BE2C (cell line): ENCODE results near the gene ULK1. TPM values are rescaled to one million over a fixed set of nuclear protein-coding genes. Genes with fewer than 3 reads are reported as not detected.

ENCODE experiments used
- DNase-seq: peaks from one replicate; pipeline ENCODE4 v3.0.0-alpha.2; 2020
- H3K27me3 ChIP-seq: fragments of 250-450 bp; sonication (Bioruptor Pico); 2 replicates; pipeline ENCODE4 v1.5.1; 2020; ENCODE audit warnings: mild to moderate bottlenecking
- H3K36me3 ChIP-seq: fragments of 250-450 bp; sonication (Bioruptor Pico); 2 replicates; pipeline ENCODE4 v1.5.1; 2020; ENCODE audit warnings: mild to moderate bottlenecking
- H3K4me1 ChIP-seq: fragments of 250-450 bp; sonication (Bioruptor Pico); 2 replicates; pipeline ENCODE4 v1.5.1; 2020
- H3K4me3 ChIP-seq: 2 replicates; pipeline ENCODE4 v1.5.1; 2011; ENCODE audit warnings: low read depth, low read length
- H3K9me3 ChIP-seq: fragments of 250-450 bp; sonication (Bioruptor Pico); 2 replicates; pipeline ENCODE4 v1.5.1; 2020
- polyA plus RNA-seq: library from polyadenylated mRNA; unstranded; fragments of >200 nt; gene quantifications from one replicate; pipeline ENCODE4 v1.2.1, GENCODE V29; 2012; ENCODE audit warnings: low read depth, missing spikeins; ENCODE audit not compliant: insufficient read length, insufficient read depth
- TF ChIP-seq, protein P1 (sequence below): IDR thresholded peaks from 2 replicates; pipeline ENCODE4 v1.5.1; 2012; ENCODE audit warnings: mild to moderate bottlenecking, low read depth, low read length

ULK1 gene
- polyA plus RNA-seq, result 43.2 TPM

DNA sequence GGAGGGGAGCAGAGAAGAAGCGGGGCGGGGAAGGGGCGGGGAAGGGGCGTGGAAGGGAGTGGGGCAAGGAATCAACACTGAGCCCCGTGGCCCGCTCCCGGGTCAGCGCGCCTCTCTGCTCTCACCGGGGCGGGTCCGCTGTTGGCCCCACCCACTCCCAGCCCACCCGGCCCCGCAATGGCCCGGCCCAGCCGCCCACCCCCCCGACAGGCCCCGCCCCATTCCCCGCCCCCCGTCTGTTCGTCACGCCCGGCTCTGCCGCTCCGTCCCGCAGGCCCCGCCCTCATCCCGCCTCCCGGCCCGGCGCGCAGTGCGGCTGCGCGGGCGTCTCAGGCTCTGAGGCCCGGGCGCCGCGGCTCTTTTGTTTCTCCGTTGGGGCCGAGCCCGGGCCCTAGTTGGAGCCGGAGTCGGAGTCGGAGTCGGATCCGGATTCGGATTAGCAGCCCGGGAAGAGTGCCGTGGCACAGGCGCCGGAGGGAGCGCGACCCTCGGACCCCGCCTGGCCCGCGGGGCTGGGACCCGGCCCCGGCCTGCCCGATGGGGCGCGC lies at the start of gene ULK1:
Gene ULK1, plus strand, starts transcription at position 310 of the 548 bp plus-strand sequence. CDS start 380 bp downstream, outside the sequence.
- H3K27me3 ChIP-seq, result no peaks in the 10 kb centered on the region
- H3K36me3 ChIP-seq, result no peaks in the 10 kb centered on the region
- DNase-seq, result peak; percentile 98
- H3K4me1 ChIP-seq, result no peaks in the 10 kb centered on the region
- H3K4me3 ChIP-seq, result peak within 1 kb of the TSS; percentile 62
- no peaks in the 10 kb centered on the region for H3K9me3 ChIP-seq
- TF ChIP-seq, protein P1, sequence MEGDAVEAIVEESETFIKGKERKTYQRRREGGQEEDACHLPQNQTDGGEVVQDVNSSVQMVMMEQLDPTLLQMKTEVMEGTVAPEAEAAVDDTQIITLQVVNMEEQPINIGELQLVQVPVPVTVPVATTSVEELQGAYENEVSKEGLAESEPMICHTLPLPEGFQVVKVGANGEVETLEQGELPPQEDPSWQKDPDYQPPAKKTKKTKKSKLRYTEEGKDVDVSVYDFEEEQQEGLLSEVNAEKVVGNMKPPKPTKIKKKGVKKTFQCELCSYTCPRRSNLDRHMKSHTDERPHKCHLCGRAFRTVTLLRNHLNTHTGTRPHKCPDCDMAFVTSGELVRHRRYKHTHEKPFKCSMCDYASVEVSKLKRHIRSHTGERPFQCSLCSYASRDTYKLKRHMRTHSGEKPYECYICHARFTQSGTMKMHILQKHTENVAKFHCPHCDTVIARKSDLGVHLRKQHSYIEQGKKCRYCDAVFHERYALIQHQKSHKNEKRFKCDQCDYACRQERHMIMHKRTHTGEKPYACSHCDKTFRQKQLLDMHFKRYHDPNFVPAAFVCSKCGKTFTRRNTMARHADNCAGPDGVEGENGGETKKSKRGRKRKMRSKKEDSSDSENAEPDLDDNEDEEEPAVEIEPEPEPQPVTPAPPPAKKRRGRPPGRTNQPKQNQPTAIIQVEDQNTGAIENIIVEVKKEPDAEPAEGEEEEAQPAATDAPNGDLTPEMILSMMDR, result no peak

DNA sequence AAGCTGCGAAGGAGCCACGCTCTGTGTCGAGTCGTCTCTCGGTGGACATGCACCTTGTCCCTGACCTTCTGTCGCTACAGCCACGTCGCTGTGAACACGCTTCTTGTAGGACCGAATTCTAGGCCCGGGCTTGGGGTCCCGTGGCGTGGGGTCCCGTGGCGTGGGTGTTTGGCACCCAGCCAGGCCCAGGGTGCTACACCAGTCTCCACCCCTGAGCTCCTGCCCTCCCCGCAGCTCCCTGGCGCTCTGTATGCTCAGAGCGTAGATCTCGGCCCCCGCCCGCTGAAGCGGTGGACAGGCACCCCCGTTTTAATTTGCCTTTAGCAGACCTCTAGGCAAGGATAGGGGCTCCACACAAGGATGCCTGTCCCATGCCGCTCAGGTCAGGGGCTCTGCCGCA lies 49.8 kb upstream of the ULK1 start:
- Histone ChIP-seq H3K9me3 (no peaks in the 10 kb centered on the region), H3K4me1 (peaks cover 4% of the 10 kb centered on the region; the same call in 1 of the 2 replicates), H3K27me3 (no peaks in the 10 kb centered on the region), H3K36me3 (no peaks in the 10 kb centered on the region), H3K4me3 (no peak overlapping the region)
- DNase-seq, result no peak
- TF ChIP-seq, protein P1, result no peak

DNA sequence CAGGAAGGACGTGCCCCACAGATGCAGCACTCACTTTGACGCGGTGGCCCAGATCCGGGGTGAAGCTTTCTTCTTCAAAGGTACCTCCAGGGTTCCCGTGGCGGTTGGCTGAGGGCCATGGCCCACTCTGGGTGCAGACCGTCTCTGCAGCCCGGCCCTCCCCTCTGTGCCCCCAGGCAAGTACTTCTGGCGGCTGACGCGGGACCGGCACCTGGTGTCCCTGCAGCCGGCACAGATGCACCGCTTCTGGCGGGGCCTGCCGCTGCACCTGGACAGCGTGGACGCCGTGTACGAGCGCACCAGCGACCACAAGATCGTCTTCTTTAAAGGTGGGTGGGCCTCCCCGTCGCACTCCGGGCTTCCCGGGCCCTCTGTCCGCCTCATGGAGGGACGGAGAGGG lies 49.3 kb upstream of the ULK1 start:
- Histone ChIP-seq H3K4me3 (no peak overlapping the region), H3K36me3 (no peaks in the 10 kb centered on the region), H3K27me3 (no peaks in the 10 kb centered on the region), H3K9me3 (no peaks in the 10 kb centered on the region), H3K4me1 (peaks cover 4% of the 10 kb centered on the region; the same call in 1 of the 2 replicates)
- TF ChIP-seq, protein P1, result no peak
- peak; percentile 61 for DNase-seq

DNA sequence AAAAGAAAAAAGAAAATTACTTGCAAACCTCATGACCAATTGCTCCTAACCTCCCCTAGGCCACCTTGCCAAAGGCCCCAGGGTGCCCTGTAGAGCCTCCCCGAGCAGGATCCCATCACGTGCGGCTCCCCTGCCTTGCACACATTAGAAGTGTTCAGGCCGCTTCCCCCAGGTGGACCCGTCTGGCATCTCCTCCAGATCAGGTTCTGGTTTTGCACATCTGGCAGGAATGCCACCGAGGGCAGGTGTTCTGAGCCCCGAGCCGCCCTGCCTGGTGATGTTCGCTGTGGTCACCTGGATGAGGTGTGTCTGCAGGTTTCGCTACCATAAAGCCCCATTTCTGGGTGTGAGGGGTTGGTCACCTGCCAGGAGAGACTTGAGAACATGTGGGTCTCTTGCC lies 47.0 kb upstream of the ULK1 start:
- no peaks in the 10 kb centered on the region for H3K36me3 ChIP-seq
- H3K4me3 ChIP-seq, result no peak overlapping the region
- TF ChIP-seq, protein P1, result no peak
- no peaks in the 10 kb centered on the region for H3K4me1 ChIP-seq
- H3K27me3 ChIP-seq, result no peaks in the 10 kb centered on the region
- no peaks in the 10 kb centered on the region for H3K9me3 ChIP-seq
- DNase-seq, result no peak

DNA sequence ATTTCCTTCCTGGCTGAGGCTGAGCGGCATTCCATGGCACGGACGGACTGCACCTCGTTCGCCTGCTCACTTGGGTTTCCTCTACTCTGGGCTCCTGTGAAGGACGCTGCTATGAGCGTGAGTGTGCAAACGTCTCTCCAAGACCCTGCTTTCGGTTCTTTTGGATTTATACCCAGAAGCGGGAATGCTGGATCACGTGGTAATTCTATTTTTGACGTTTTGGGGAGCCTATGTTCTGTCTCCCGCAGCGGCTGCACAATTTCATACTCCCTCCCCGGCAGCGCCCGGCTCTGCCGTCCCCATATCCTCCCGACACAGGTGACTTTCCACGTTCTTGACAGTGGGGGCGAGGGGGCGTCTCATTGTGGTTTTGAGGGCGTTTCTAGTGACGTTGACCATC lies 45.7 kb upstream of the ULK1 start:
- no peaks in the 10 kb centered on the region for H3K4me1 ChIP-seq
- no peaks in the 10 kb centered on the region for H3K27me3 ChIP-seq
- TF ChIP-seq, protein P1, result no peak
- no peaks in the 10 kb centered on the region for H3K9me3 ChIP-seq
- DNase-seq, result no peak
- no peak overlapping the region for H3K4me3 ChIP-seq
- no peaks in the 10 kb centered on the region for H3K36me3 ChIP-seq

DNA sequence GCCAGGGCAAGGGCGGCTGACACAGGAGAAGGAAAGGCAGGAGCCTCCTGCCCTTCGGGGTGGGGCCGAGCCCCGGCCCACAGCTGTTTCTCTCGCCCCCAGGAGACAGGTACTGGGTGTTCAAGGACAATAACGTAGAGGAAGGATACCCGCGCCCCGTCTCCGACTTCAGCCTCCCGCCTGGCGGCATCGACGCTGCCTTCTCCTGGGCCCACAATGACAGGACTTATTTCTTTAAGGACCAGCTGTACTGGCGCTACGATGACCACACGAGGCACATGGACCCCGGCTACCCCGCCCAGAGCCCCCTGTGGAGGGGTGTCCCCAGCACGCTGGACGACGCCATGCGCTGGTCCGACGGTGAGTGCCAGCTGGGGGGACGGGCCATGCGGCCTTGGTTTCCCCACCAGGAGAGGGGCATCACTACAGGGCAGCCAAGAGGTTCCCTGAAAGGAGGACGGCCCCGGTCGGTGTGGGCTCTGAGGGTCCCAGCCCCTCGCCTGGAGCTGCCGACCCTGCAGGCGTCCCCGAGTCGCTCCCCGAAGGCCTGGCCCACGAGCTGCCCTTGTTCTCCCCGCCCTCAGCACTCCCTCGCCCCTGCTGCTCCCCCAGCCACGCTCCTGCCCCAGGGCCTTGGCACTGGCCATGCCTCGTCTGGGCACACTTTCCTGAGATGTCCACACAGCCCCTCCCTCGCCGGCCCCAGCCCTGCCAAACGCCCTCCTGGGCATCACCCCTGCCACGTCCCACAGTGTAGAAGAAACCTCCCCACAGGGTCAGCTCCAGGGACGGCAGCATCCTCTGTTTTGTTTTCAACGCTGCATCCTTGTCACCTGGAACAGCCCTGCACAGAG lies 44.5 kb upstream of the ULK1 start:
- no peaks in the 10 kb centered on the region for H3K27me3 ChIP-seq
- no peak for DNase-seq
- TF ChIP-seq, protein P1, result no peak
- H3K4me3 ChIP-seq, result no peak overlapping the region
- H3K4me1 ChIP-seq, result no peaks in the 10 kb centered on the region
- no peaks in the 10 kb centered on the region for H3K36me3 ChIP-seq
- H3K9me3 ChIP-seq, result no peaks in the 10 kb centered on the region
